H9 (cell line): Measurements from ENCODE around the gene HYI. TPM values are rescaled to one million over a fixed set of nuclear protein-coding genes. Genes with fewer than 3 reads are reported as not detected.

Source experiments
- DNase-seq: peaks from one replicate; pipeline ENCODE4 v3.0.0-alpha.2; 2017
- H2AFZ ChIP-seq: one replicate; pipeline ENCODE4 v1.6.1; 2013; ENCODE audit warnings: mild to moderate bottlenecking, low read length, control low read depth, moderate library complexity
- H2AK5ac ChIP-seq: 2 replicates; pipeline ENCODE4 v1.6.1; 2013; ENCODE audit warnings: low read length, control low read depth, mixed read lengths; ENCODE audit not compliant: insufficient read length
- H2BK120ac ChIP-seq: one replicate; pipeline ENCODE4 v1.6.1; 2013; ENCODE audit warnings: low read depth, mild to moderate bottlenecking, low read length, control low read depth, inconsistent platforms; ENCODE audit not compliant: poor library complexity, severe bottlenecking
- H2BK12ac ChIP-seq: 2 replicates; pipeline ENCODE4 v1.6.1; 2013; ENCODE audit warnings: low read length, control low read depth, mixed read lengths, low read depth; ENCODE audit not compliant: insufficient read length
- H2BK15ac ChIP-seq: 2 replicates; pipeline ENCODE4 v1.6.1; 2013; ENCODE audit warnings: low read depth, low read length, control low read depth
- H2BK20ac ChIP-seq: one replicate; pipeline ENCODE4 v1.6.1; 2013; ENCODE audit warnings: low read depth, mild to moderate bottlenecking, low read length, control low read depth, inconsistent platforms; ENCODE audit not compliant: poor library complexity, severe bottlenecking
- H2BK5ac ChIP-seq: 2 replicates; pipeline ENCODE4 v1.6.1; 2013; ENCODE audit warnings: low read length, control low read depth, mixed read lengths; ENCODE audit not compliant: insufficient read length
- H3K14ac ChIP-seq: 2 replicates; pipeline ENCODE4 v1.6.1; 2013; ENCODE audit warnings: low read length, control low read depth; ENCODE audit not compliant: insufficient read depth
- H3K18ac ChIP-seq: 2 replicates; pipeline ENCODE4 v1.6.1; 2013; ENCODE audit warnings: low read depth, mild to moderate bottlenecking, mixed read lengths, low read length, control low read depth; ENCODE audit not compliant: insufficient read length
- H3K23ac ChIP-seq: 2 replicates; pipeline ENCODE4 v1.6.1; 2013; ENCODE audit warnings: low read length, control low read depth, mixed read lengths, low read depth; ENCODE audit not compliant: insufficient read length
- H3K23me2 ChIP-seq: 2 replicates; pipeline ENCODE4 v1.6.1; 2013; ENCODE audit warnings: low read depth, mild to moderate bottlenecking, mixed read lengths, low read length, control low read depth; ENCODE audit not compliant: insufficient read length, poor library complexity, severe bottlenecking
- H3K27ac ChIP-seq: 2 replicates; pipeline ENCODE4 v1.5.1; 2013; ENCODE audit warnings: low read length, control low read depth, mixed read lengths, low read depth; ENCODE audit not compliant: insufficient read length
- H3K27me3 ChIP-seq: 2 replicates; pipeline ENCODE4 v1.6.1; 2013; ENCODE audit warnings: low read length, control low read depth, inconsistent platforms; ENCODE audit not compliant: insufficient read depth
- H3K4ac ChIP-seq: 2 replicates; pipeline ENCODE4 v1.6.1; 2013; ENCODE audit warnings: low read depth, mild to moderate bottlenecking, control low read depth, inconsistent platforms, low read length, moderate library complexity
- H3K4me1 ChIP-seq: 2 replicates; pipeline ENCODE4 v1.6.1; 2013; ENCODE audit warnings: low read length, control low read depth, inconsistent platforms; ENCODE audit not compliant: insufficient read depth
- H3K4me2 ChIP-seq: 2 replicates; pipeline ENCODE4 v1.6.1; 2013; ENCODE audit warnings: low read length, control low read depth, mixed read lengths; ENCODE audit not compliant: insufficient read length, insufficient read depth
- H3K56ac ChIP-seq: 2 replicates; pipeline ENCODE4 v1.6.1; 2013; ENCODE audit warnings: low read depth, mild to moderate bottlenecking, mixed read lengths, low read length, control low read depth; ENCODE audit not compliant: insufficient read length
- H3K79me1 ChIP-seq: 2 replicates; pipeline ENCODE4 v1.6.1; 2013; ENCODE audit warnings: low read depth, mild to moderate bottlenecking, moderate library complexity, low read length, control low read depth, inconsistent platforms; ENCODE audit not compliant: insufficient read depth, poor library complexity, severe bottlenecking
- H3K79me2 ChIP-seq: 2 replicates; pipeline ENCODE4 v1.6.1; 2013; ENCODE audit warnings: low read length, control low read depth, inconsistent platforms; ENCODE audit not compliant: insufficient read depth
- H3K9ac ChIP-seq: 2 replicates; pipeline ENCODE4 v1.6.1; 2013; ENCODE audit warnings: low read length, control low read depth, mixed read lengths; ENCODE audit not compliant: insufficient read length; ENCODE audit errors: extremely low read depth
- H3K9me3 ChIP-seq: one replicate; pipeline ENCODE4 v1.6.1; 2013; ENCODE audit warnings: low read depth, low read length, inconsistent platforms; ENCODE audit not compliant: control insufficient read depth
- H3T11ph ChIP-seq: one replicate; pipeline ENCODE4 v1.6.1; 2013; ENCODE audit warnings: mild to moderate bottlenecking, low read length, control low read depth, inconsistent platforms
- H4K20me1 ChIP-seq: one replicate; pipeline ENCODE4 v1.6.1; 2013; ENCODE audit not compliant: control insufficient read depth, insufficient read length, insufficient read depth
- H4K5ac ChIP-seq: 2 replicates; pipeline ENCODE4 v1.6.1; 2013; ENCODE audit warnings: low read depth, mild to moderate bottlenecking, mixed read lengths, low read length, control low read depth; ENCODE audit not compliant: insufficient read length
- H4K8ac ChIP-seq: replicated peaks from 2 replicates; pipeline ENCODE4 v1.6.1; 2013; ENCODE audit warnings: low read length, control low read depth, mixed read lengths, low read depth; ENCODE audit not compliant: insufficient read length
- H4K91ac ChIP-seq: 2 replicates; pipeline ENCODE4 v1.6.1; 2013; ENCODE audit warnings: low read depth, mild to moderate bottlenecking, moderate library complexity, mixed read lengths, low read length, control low read depth; ENCODE audit not compliant: insufficient read length
- H3K27ac Mint-ChIP-seq, 3 experiments: 2 replicates in 2 of 3; 3 replicates in 1 of 3; pipeline ENCODE4 v1.8.0; 2020 to 2021; ENCODE audit warnings: mixed read lengths in 3 of 3, mild to moderate bottlenecking in 1 of 3, moderate library complexity in 1 of 3
- H3K27me3 Mint-ChIP-seq: 2 replicates; pipeline ENCODE4 v1.8.0; 2021; ENCODE audit warnings: low read depth, mild to moderate bottlenecking, moderate library complexity, mixed read lengths
- H3K36me3 Mint-ChIP-seq, 3 experiments: 2 replicates in 2 of 3; 3 replicates in 1 of 3; pipeline ENCODE4 v1.8.0; 2020 to 2021; ENCODE audit warnings: low read depth in 3 of 3, mixed read lengths in 3 of 3; ENCODE audit not compliant: insufficient read depth in 1 of 3
- H3K4me1 Mint-ChIP-seq, 2 experiments: 2 replicates each; pipeline ENCODE4 v1.8.0; 2020; ENCODE audit warnings: mixed read lengths in 2 of 2
- H3K4me3 Mint-ChIP-seq, 2 experiments: 2 replicates in 1 of 2; 3 replicates in 1 of 2; pipeline ENCODE4 v1.8.0; 2020 to 2021; ENCODE audit warnings: mild to moderate bottlenecking in 2 of 2, mixed read lengths in 2 of 2, moderate library complexity in 1 of 2
- H3K9me3 Mint-ChIP-seq, 2 experiments: 2 replicates in 1 of 2; 3 replicates in 1 of 2; pipeline ENCODE4 v1.8.0; 2020; ENCODE audit warnings: mild to moderate bottlenecking in 2 of 2, mixed read lengths in 2 of 2, moderate library complexity in 1 of 2
- CTCF ChIP-seq: fragments of 200-600 bp; sonication (generic); conservative IDR thresholded peaks from 3 replicates; pipeline ENCODE4 v1.8.0; 2021; ENCODE audit warnings: antibody characterized with exemption, mild to moderate bottlenecking
- WGBS: extraction: QIAGEN DNeasy Blood & Tissue Kit; methylation state at CpG from one replicate; pipeline ENCODE4 v1.1.7; 2013; ENCODE audit warnings: missing lambda C conversion rate, low lambda C conversion rate, mixed read lengths; ENCODE audit not compliant: insufficient read length; ENCODE audit errors: extremely low coverage; 5-methylcytosine and 5-hydroxymethylcytosine counted together
- total RNA-seq: library from RNA; stranded (reverse); gene quantifications from 2 replicates; pipeline ENCODE4 v1.2.1, GENCODE V29; 2021

The HYI gene
- total RNA-seq, 1 experiment from 2014 or later: 16.1 TPM

GRCh38 chr1:43464681-43465504 is 11.2 kb upstream of the HYI start:
- H2BK120ac ChIP-seq: no peak overlapping the region
- H2AFZ ChIP-seq: no peak overlapping the region
- no peak overlapping the region for H3K27ac ChIP-seq
- no peaks in the 10 kb centered on the region for H3K36me3 Mint-ChIP-seq
- no peak overlapping the region for H3K4me3 Mint-ChIP-seq
- H3T11ph ChIP-seq: no peak overlapping the region
- H2BK20ac ChIP-seq: no peak overlapping the region
- H3K4me1 ChIP-seq: no peaks in the 10 kb centered on the region
- no CpG with 5 or more reads among the region's 13 CpGs for WGBS
- H3K23ac ChIP-seq: no peak overlapping the region
- H3K27me3 Mint-ChIP-seq: peaks cover 3% of the 10 kb centered on the region
- no peak overlapping the region for H2BK12ac ChIP-seq
- no peaks in the 10 kb centered on the region for H3K9me3 ChIP-seq
- H4K5ac ChIP-seq: no peak overlapping the region
- DNase-seq: no peak
- no peaks in the 10 kb centered on the region for H3K79me1 ChIP-seq
- H2AK5ac ChIP-seq: no peak overlapping the region
- H3K18ac ChIP-seq: no peak overlapping the region
- no peaks in the 10 kb centered on the region for H4K20me1 ChIP-seq
- H3K4me2 ChIP-seq: no peak overlapping the region
- no peak overlapping the region for H4K8ac ChIP-seq
- H3K79me2 ChIP-seq: no peaks in the 10 kb centered on the region
- H3K27ac Mint-ChIP-seq: no peak overlapping the region
- H3K56ac ChIP-seq: no peak overlapping the region
- no peak overlapping the region for H2BK5ac ChIP-seq
- H3K4ac ChIP-seq: no peak overlapping the region
- H3K14ac ChIP-seq: no peak overlapping the region
- H3K9me3 Mint-ChIP-seq: peaks cover 0 to 7% of the 10 kb centered on the region in 2 experiments; a peak in 2 of 5 replicates
- H3K27me3 ChIP-seq: no peaks in the 10 kb centered on the region
- no peak overlapping the region for H4K91ac ChIP-seq
- H2BK15ac ChIP-seq: no peak overlapping the region
- no peak overlapping the region for H3K9ac ChIP-seq
- no peaks in the 10 kb centered on the region for H3K4me1 Mint-ChIP-seq
- TF ChIP-seq CTCF: no peak
- H3K23me2 ChIP-seq: no peaks in the 10 kb centered on the region
